HEK293T (cell line): ENCODE results near the gene HSP90AB1.

Source experiments
- CTCF ChIA-PET: fragments of 350-600 bp; formaldehyde crosslinking; extraction: SDS; loops from one replicate; lab custom pipeline; 2021; ENCODE audit warnings: antibody characterized with exemption, inconsistent platforms; lab: Yijun Ruan, JAX
- POLR2A ChIA-PET: fragments of 350-600 bp; formaldehyde crosslinking; extraction: SDS; loops from one replicate; lab custom pipeline; 2020; ENCODE audit warnings: antibody characterized with exemption, inconsistent platforms; lab: Yijun Ruan, JAX
- DNase-seq: peaks from one replicate; pipeline ENCODE4 v3.0.0; 2012; ENCODE audit warnings: mixed read lengths; ENCODE audit errors: extremely low spot score
- ARNT ChIP-seq: fragments of 450-650 bp; IDR thresholded peaks from 2 replicates; pipeline ENCODE4 v1.6.1; 2017; ENCODE audit warnings: mild to moderate bottlenecking
- BHLHE40 ChIP-seq: fragments of 450-650 bp; IDR thresholded peaks from 2 replicates; pipeline ENCODE4 v1.6.1; 2016; ENCODE audit warnings: mild to moderate bottlenecking, moderate library complexity, borderline replicate concordance
- CTBP1 ChIP-seq: fragments of 450-650 bp; IDR thresholded peaks from 2 replicates; pipeline ENCODE4 v1.6.1; 2016; ENCODE audit warnings: borderline replicate concordance
- ELF4 ChIP-seq: fragments of 450-650 bp; IDR thresholded peaks from 2 replicates; pipeline ENCODE4 v1.6.1; 2017; ENCODE audit warnings: antibody characterized with exemption
- FOXA1 ChIP-seq: fragments of 450-650 bp; IDR thresholded peaks from 2 replicates; pipeline ENCODE4 v1.6.1; 2016; ENCODE audit warnings: mild to moderate bottlenecking
- FOXK2 ChIP-seq: fragments of 450-650 bp; IDR thresholded peaks from 2 replicates; pipeline ENCODE4 v1.6.1; 2016; ENCODE audit warnings: mild to moderate bottlenecking
- FOXM1 ChIP-seq: fragments of 450-650 bp; IDR thresholded peaks from 2 replicates; pipeline ENCODE4 v1.6.1; 2017; ENCODE audit warnings: mild to moderate bottlenecking, borderline replicate concordance
- HDGF ChIP-seq: fragments of 450-650 bp; IDR thresholded peaks from 2 replicates; pipeline ENCODE4 v1.6.1; 2017; ENCODE audit warnings: antibody characterized with exemption, borderline replicate concordance
- L3MBTL2 ChIP-seq: fragments of 450-650 bp; conservative IDR thresholded peaks from 2 replicates; pipeline ENCODE4 v1.6.1; 2016; ENCODE audit warnings: mild to moderate bottlenecking
- LEF1 ChIP-seq: fragments of 450-650 bp; IDR thresholded peaks from 2 replicates; pipeline ENCODE4 v1.6.1; 2017; ENCODE audit warnings: mild to moderate bottlenecking, borderline replicate concordance
- NFRKB ChIP-seq: fragments of 450-650 bp; IDR thresholded peaks from 2 replicates; pipeline ENCODE4 v1.6.1; 2016; ENCODE audit warnings: mild to moderate bottlenecking, moderate library complexity
- SP1 ChIP-seq: fragments of 450-650 bp; IDR thresholded peaks from 2 replicates; pipeline ENCODE4 v1.6.1; 2017
- SUZ12 ChIP-seq: fragments of 450-650 bp; IDR thresholded peaks from 2 replicates; pipeline ENCODE4 v1.6.1; 2016; ENCODE audit warnings: mild to moderate bottlenecking
- TARDBP ChIP-seq: fragments of 450-650 bp; IDR thresholded peaks from 2 replicates; pipeline ENCODE4 v1.6.1; 2016
- ZNF384 ChIP-seq: fragments of 450-650 bp; IDR thresholded peaks from 2 replicates; pipeline ENCODE4 v1.6.1; 2016
- TF ChIP-seq, protein P1 (sequence below): fragments of 450-650 bp; IDR thresholded peaks from 2 replicates; pipeline ENCODE4 v1.6.1; 2016

HSP90AB1 gene

DNA sequence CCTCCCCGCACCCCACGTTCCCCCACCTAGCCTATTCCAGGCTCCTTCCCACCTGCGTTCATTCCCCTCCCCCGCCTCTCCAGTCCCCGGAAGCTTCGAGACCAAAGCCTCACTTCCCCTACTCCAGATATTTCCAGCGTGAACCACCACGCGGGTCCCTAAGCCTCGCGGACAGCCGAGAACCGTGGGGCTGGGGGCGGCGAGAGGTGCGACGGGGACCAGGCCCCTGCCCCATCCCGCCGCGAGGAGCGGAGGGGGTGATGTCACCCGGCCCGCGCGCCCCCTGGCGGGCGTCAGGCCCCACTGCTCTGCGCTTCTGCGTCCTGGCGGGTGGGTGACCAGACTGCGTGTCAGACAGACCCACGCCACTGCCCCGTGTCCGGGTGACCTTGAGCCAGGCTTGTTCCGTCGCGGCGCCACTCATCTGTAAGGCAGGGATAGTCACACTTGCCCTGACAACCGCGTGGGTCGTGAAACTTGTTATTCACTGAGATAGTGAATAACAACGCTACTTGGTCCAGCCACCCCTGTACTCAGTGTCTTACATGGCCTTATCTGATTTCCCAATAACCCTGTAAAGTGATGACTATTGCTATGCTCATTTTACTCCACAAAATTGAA is 9.0 kb upstream of the HSP90AB1 start:
- DNase-seq: peak; percentile 86

DNA sequence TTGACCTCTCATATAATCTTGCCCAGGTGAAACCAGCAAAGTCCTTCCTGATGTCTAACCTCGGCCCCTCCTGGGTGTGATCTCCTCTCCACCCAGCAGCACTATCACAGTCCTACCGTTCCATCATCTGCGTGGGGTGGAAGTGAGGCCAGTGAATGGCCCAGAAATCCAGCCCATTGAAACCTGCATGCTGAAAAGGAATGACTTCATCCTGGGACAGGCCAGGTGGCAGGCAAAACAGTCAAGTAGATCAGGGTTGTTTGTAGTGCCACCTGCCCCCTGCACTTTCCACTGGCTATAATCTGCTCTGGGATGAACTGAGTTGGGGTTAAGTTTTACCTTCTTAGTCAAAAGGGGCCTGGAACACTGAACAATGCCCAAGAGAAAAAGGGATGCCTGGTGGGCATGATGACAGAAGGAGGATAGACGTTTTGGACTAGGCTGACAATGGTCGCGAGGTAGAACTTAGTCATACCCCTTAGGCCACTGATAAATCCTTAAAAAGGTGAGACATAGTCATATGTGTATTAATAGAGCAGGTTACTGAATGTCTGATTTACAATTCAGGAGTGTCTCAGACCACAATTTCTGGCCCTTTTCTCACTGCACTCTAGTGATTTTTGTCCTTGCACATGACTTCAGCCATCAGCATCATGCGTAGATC is 8.1 kb upstream of the HSP90AB1 start:
- POLR2A ChIA-PET: interaction anchor here (5.6 kb wide), 1 partner anchor 8 kb away, joined by 49 read pairs; the partner anchor contains the start of gene HSP90AB1

More for the DNA sequence above, 9.0 kb upstream of the HSP90AB1 start:
- ChIA-PET CTCF (interaction anchor here (0.8 to 1.6 kb wide), 6 partner anchors 9 to 202 kb away, joined by 3 to 11 read pairs (median 4); partner anchors contain the start of genes HSP90AB1, SLC29A1 and SLC35B2), POLR2A (interaction anchor here (0.6 to 5.6 kb wide), 7 partner anchors 9 to 68 kb away, joined by 4 to 49 read pairs (median 4); partner anchors contain the start of genes HSP90AB1, SLC29A1 and SLC35B2)
- TF ChIP-seq LEF1 (no peak), BHLHE40 (no peak), L3MBTL2 (peak; percentile 73), HDGF (no peak), FOXM1 (no peak), TARDBP (peak; percentile 63; the same call in 1 of the 2 replicates), ARNT (0 out of 2 replicates have a peak, but pooled peaks have one; percentile 5), SP1 (no peak), ZNF384 (no peak), NFRKB (no peak), FOXA1 (no peak), ELF4 (no peak), SUZ12 (no peak)

DNA sequence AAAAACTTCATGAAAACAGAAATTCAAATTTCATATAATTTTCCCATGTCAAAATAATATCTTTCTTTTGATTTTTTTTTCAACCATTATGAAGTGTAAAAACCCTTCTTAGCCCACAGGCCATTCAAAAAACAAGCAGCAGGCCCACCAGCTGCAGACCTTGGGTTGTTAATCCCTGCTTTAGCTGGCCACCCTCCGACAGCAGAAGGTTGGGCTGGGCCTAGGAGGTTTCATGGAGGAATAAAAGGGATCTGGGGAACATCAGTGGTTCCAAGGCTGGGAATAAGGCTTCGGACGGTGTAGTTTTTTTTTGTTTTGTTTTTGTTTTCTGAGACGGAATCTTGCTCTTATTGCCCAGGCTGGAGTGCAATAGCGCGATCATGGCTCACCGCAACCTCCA is 3.6 kb upstream of the HSP90AB1 start:
- TF ChIP-seq FOXA1 (no peak), LEF1 (no peak), NFRKB (no peak), FOXM1 (no peak), ELF4 (no peak), FOXK2 (no peak)
- no peak for DNase-seq
- POLR2A ChIA-PET: no interaction called here
- CTCF ChIA-PET: interaction anchor here (0.8 to 1.0 kb wide), 2 partner anchors 9 to 14 kb away, joined by 3 to 6 read pairs; no protein-coding TSS in a partner anchor

More for the DNA sequence above, 8.1 kb upstream of the HSP90AB1 start:
- CTCF ChIA-PET: no interaction called here
- TF ChIP-seq FOXA1 (no peak), L3MBTL2 (no peak), BHLHE40 (no peak), TARDBP (no peak)
- TF ChIP-seq, protein P1, sequence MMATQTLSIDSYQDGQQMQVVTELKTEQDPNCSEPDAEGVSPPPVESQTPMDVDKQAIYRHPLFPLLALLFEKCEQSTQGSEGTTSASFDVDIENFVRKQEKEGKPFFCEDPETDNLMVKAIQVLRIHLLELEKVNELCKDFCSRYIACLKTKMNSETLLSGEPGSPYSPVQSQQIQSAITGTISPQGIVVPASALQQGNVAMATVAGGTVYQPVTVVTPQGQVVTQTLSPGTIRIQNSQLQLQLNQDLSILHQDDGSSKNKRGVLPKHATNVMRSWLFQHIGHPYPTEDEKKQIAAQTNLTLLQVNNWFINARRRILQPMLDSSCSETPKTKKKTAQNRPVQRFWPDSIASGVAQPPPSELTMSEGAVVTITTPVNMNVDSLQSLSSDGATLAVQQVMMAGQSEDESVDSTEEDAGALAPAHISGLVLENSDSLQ: no peak
- DNase-seq: no peak

DNA sequence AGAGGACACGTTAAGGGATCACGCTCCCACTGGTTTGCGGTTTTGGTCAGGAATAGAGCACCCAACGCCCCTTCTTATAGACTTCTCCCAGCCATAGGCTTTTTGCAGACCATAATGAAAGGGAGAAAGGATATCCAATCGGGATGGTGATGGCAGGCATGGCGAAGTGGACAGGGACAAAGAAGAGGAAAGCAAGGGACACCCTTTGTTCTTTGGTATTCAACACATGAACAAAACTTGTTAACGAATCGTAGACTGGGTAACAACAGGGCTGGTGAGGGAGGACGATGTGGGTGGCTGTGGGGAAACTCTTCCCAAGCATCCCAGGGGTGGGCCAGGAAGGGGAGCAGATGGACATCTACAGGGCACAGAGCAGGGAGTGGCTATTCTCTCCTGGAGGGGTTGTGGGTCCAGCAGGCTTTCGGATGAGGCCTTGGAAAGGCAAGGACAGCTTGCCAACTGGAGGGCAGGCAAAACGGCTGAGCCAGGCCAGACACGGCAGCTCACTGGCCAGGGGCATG is 1.4 kb upstream of the HSP90AB1 start:
- TF ChIP-seq, protein P1: no peak
- TF ChIP-seq L3MBTL2 (no peak), ZNF384 (no peak), LEF1 (no peak), TARDBP (no peak)
- ChIA-PET POLR2A (interaction anchor here (1.3 to 4.9 kb wide), 7 partner anchors 9 to 108 kb away, joined by 4 to 117 read pairs (median 22); partner anchors contain the start of genes NFKBIE, SLC29A1 and SLC35B2), CTCF (interaction anchor here (0.6 to 1.7 kb wide), 4 partner anchors 10 to 169 kb away, joined by 3 to 8 read pairs (median 4); partner anchors contain the start of gene SLC35B2)
- no peak for DNase-seq

DNA sequence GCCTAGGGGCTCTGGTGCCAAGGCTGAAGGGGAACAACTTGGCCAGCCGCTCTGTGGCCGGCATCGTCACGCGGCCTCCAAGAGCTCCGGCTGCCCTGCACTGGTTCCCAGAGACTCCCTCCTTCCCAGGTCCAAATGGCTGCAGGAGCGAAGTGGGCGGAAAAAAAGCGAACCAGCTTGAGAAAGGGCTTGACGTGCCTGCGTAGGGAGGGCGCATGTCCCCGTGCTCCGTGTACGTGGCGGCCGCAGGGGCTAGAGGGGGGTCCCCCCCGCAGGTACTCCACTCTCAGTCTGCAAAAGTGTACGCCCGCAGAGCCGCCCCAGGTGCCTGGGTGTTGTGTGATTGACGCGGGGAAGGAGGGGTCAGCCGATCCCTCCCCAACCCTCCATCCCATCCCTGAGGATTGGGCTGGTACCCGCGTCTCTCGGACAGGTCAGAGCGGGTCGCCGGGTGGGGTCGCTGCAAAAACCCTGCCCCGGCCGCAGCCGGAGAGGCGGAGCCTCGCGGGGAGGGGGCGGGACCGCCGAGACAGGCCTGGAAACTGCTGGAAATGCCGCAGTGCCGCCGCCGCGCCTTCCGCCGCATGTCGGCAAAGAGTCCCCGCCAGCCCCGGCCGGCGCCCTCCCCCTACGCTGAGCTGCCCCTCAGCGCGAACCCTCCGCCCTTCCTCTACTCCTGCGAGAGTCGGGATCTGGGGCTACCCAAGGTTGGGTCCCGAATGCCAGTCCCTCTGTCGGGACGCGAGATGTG is 814 bp upstream of the HSP90AB1 start:
- TF ChIP-seq FOXM1: peak; percentile 42; the same call in 1 of the 2 replicates
- no peak for TF ChIP-seq FOXA1
- no peak for TF ChIP-seq LEF1
- TF ChIP-seq CTBP1: peak; percentile 25; the same call in 1 of the 2 replicates
- TF ChIP-seq, protein P1: peak; percentile 90
- TF ChIP-seq NFRKB: no peak
- 0 out of 2 replicates have a peak, but pooled peaks have one; percentile 9 for TF ChIP-seq L3MBTL2
- DNase-seq: peak; percentile 71
- CTCF ChIA-PET: interaction anchor here (0.5 to 1.7 kb wide), 9 partner anchors 9 to 1074 kb away, joined by 3 to 8 read pairs (median 3); partner anchors contain the start of gene SLC35B2
- POLR2A ChIA-PET: interaction anchor here (0.5 to 4.9 kb wide), 54 partner anchors 10 to 1316 kb away, joined by 3 to 117 read pairs (median 4); partner anchors contain the start of genes CNPY3, GTPBP2, MYMX and NFKBIE
